Measurements from ENCODE around the gene NDRG3. TPM values are rescaled to one million over a fixed set of nuclear protein-coding genes. Genes with fewer than 3 reads are reported as not detected.

The NDRG3 gene
- total and polyA plus RNA-seq, 10 of the 15 experiments (the other 5 are each of a cell fraction or from before 2014, with no cell fraction given), result 11.2 to 29.7 (median 14.9) TPM

DNA sequence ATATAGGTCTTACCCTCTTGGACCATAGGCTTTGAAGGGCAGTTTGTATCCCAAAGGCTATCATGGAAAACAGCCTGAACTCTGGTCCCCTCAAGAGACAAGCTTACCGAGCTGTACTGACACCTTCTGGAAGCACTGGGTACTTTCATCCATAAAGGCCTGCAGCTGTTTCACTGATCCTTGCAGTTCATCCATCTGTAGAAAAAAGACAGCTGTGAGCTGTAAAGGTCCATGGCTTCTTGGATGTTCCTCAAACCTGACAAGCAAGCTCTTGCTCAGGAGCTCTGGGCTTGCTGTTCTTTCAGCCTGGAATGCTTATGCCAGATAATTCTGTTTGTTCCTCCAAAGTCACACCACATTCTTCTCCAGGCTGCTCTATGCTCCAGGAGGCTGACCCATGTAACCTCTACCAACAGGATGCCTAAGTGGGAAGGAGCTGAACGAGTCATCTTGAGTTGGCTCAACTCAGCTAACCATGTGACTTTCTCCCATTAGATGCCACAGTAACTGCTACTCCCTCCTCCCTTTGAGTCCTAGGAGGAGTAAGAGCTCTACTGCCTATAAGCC is 8.8 kb upstream of the NDRG3 start (continued):
- TF ChIP-seq, protein P1, sequence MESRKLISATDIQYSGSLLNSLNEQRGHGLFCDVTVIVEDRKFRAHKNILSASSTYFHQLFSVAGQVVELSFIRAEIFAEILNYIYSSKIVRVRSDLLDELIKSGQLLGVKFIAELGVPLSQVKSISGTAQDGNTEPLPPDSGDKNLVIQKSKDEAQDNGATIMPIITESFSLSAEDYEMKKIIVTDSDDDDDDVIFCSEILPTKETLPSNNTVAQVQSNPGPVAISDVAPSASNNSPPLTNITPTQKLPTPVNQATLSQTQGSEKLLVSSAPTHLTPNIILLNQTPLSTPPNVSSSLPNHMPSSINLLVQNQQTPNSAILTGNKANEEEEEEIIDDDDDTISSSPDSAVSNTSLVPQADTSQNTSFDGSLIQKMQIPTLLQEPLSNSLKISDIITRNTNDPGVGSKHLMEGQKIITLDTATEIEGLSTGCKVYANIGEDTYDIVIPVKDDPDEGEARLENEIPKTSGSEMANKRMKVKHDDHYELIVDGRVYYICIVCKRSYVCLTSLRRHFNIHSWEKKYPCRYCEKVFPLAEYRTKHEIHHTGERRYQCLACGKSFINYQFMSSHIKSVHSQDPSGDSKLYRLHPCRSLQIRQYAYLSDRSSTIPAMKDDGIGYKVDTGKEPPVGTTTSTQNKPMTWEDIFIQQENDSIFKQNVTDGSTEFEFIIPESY (IDR thresholded peaks at IDR 0.05), result no peak
- TF ChIP-seq SREBF2 (IDR thresholded peaks at IDR 0.05; ENCODE audit: low read length), result no peak
- no peak for TF ChIP-seq ETV6 (conservative IDR thresholded peaks at IDR 0.05 in 1 of 2, IDR thresholded peaks at IDR 0.05 in 1 of 2; ENCODE audit: borderline replicate concordance in 1 of 2, low read depth in 1 of 2)
- TF ChIP-seq POU2F2 (IDR thresholded peaks at IDR 0.05; ENCODE audit: borderline replicate concordance, low read depth, low read length), result no peak
- TF ChIP-seq MXI1 (IDR thresholded peaks at IDR 0.05; ENCODE audit: low read depth, low read length), result no peak
- TF ChIP-seq, protein P2, sequence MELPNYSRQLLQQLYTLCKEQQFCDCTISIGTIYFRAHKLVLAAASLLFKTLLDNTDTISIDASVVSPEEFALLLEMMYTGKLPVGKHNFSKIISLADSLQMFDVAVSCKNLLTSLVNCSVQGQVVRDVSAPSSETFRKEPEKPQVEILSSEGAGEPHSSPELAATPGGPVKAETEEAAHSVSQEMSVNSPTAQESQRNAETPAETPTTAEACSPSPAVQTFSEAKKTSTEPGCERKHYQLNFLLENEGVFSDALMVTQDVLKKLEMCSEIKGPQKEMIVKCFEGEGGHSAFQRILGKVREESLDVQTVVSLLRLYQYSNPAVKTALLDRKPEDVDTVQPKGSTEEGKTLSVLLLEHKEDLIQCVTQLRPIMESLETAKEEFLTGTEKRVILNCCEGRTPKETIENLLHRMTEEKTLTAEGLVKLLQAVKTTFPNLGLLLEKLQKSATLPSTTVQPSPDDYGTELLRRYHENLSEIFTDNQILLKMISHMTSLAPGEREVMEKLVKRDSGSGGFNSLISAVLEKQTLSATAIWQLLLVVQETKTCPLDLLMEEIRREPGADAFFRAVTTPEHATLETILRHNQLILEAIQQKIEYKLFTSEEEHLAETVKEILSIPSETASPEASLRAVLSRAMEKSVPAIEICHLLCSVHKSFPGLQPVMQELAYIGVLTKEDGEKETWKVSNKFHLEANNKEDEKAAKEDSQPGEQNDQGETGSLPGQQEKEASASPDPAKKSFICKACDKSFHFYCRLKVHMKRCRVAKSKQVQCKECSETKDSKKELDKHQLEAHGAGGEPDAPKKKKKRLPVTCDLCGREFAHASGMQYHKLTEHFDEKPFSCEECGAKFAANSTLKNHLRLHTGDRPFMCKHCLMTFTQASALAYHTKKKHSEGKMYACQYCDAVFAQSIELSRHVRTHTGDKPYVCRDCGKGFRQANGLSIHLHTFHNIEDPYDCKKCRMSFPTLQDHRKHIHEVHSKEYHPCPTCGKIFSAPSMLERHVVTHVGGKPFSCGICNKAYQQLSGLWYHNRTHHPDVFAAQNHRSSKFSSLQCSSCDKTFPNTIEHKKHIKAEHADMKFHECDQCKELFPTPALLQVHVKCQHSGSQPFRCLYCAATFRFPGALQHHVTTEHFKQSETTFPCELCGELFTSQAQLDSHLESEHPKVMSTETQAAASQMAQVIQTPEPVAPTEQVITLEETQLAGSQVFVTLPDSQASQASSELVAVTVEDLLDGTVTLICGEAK (IDR thresholded peaks at IDR 0.05; ENCODE audit: borderline replicate concordance), result no peak
- TF ChIP-seq ZNF622 (IDR thresholded peaks at IDR 0.05), result no peak
- no peak for TF ChIP-seq JUNB (IDR thresholded peaks at IDR 0.05)
- no peak for TF ChIP-seq TCF12 (IDR thresholded peaks at IDR 0.05; ENCODE audit: low read depth, low read length)
- no peak for TF ChIP-seq STAT3 (IDR thresholded peaks at IDR 0.05; ENCODE audit: low read depth, low read length)
- TF ChIP-seq PAX8 (IDR thresholded peaks at IDR 0.05), result no peak
- TF ChIP-seq MEF2B (IDR thresholded peaks at IDR 0.05; ENCODE audit: partially characterized antibody, poor library complexity, severe bottlenecking), result no peak
- TF ChIP-seq, protein P3, sequence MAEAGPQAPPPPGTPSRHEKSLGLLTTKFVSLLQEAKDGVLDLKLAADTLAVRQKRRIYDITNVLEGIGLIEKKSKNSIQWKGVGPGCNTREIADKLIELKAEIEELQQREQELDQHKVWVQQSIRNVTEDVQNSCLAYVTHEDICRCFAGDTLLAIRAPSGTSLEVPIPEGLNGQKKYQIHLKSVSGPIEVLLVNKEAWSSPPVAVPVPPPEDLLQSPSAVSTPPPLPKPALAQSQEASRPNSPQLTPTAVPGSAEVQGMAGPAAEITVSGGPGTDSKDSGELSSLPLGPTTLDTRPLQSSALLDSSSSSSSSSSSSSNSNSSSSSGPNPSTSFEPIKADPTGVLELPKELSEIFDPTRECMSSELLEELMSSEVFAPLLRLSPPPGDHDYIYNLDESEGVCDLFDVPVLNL (IDR thresholded peaks at IDR 0.05; ENCODE audit: low read depth, low read length), result no peak
- TF ChIP-seq ZNF274 (IDR thresholded peaks at IDR 0.05; ENCODE audit: insufficient read depth, insufficient read length), result no peak
- no peak for TF ChIP-seq ZBED1 (IDR thresholded peaks at IDR 0.05; ENCODE audit: borderline replicate concordance)
- no peak for TF ChIP-seq RELA (IDR thresholded peaks at IDR 0.05; ENCODE audit: borderline replicate concordance, partially characterized antibody)
- peak; percentile 57 for TF ChIP-seq SMC3 (IDR thresholded peaks at IDR 0.05; ENCODE audit: borderline replicate concordance, low read length)
- no peak for TF ChIP-seq MYC (IDR thresholded peaks at IDR 0.05; ENCODE audit: insufficient read depth, insufficient read length, insufficient replicate concordance, low read length, severe bottlenecking)
- no peak for TF ChIP-seq CEBPB (IDR thresholded peaks at IDR 0.05; ENCODE audit: borderline replicate concordance in 1 of 2, low read depth in 2 of 2, low read length in 2 of 2)
- no peak for TF ChIP-seq BMI1 (IDR thresholded peaks at IDR 0.05; ENCODE audit: borderline replicate concordance)
- TF ChIP-seq SUPT20H (IDR thresholded peaks at IDR 0.05; ENCODE audit: borderline replicate concordance, control insufficient read depth, low read depth, low read length), result no peak
- TF ChIP-seq, protein P4, sequence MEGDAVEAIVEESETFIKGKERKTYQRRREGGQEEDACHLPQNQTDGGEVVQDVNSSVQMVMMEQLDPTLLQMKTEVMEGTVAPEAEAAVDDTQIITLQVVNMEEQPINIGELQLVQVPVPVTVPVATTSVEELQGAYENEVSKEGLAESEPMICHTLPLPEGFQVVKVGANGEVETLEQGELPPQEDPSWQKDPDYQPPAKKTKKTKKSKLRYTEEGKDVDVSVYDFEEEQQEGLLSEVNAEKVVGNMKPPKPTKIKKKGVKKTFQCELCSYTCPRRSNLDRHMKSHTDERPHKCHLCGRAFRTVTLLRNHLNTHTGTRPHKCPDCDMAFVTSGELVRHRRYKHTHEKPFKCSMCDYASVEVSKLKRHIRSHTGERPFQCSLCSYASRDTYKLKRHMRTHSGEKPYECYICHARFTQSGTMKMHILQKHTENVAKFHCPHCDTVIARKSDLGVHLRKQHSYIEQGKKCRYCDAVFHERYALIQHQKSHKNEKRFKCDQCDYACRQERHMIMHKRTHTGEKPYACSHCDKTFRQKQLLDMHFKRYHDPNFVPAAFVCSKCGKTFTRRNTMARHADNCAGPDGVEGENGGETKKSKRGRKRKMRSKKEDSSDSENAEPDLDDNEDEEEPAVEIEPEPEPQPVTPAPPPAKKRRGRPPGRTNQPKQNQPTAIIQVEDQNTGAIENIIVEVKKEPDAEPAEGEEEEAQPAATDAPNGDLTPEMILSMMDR (IDR thresholded peaks at IDR 0.05 in 2 of 3, conservative IDR thresholded peaks at IDR 0.05 in 1 of 3; ENCODE audit: control insufficient read depth in 2 of 3, extremely low read depth in 1 of 3, insufficient read depth in 1 of 3, low read depth in 3 of 3, low read length in 3 of 3), result peak; percentile 77 to 81 (median 79)
